GM18870 (cell line): ENCODE measurements around the gene TMEM164.
"Not testable (repeated sequence)": the region's sequence is repeated elsewhere in the genome, so short reads cannot be mapped to it uniquely, and the experiment has no call there.

ENCODE experiments used
- ATAC-seq: cut with Tn5 transposase; IDR thresholded peaks from one replicate; pipeline ENCODE4 v1.9.1; 2021; ENCODE audit warnings: moderate library complexity; ENCODE audit not compliant: unreplicated experiment

Gene TMEM164

GRCh38 chrX:110123331-110123782 lies 120.4 kb downstream of the TMEM164 start:
- ATAC-seq: no peak

- no peak for ATAC-seq
These were observed 122.7 kb downstream of the TMEM164 start for GRCh38 chrX:110125446-110126162.

- ATAC-seq: no peak
These were observed 128.1 kb downstream of the TMEM164 start for GRCh38 chrX:110131031-110131430.

GRCh38 chrX:110132450-110133114 lies 129.7 kb downstream of the TMEM164 start:
- ATAC-seq: no peak

DNA sequence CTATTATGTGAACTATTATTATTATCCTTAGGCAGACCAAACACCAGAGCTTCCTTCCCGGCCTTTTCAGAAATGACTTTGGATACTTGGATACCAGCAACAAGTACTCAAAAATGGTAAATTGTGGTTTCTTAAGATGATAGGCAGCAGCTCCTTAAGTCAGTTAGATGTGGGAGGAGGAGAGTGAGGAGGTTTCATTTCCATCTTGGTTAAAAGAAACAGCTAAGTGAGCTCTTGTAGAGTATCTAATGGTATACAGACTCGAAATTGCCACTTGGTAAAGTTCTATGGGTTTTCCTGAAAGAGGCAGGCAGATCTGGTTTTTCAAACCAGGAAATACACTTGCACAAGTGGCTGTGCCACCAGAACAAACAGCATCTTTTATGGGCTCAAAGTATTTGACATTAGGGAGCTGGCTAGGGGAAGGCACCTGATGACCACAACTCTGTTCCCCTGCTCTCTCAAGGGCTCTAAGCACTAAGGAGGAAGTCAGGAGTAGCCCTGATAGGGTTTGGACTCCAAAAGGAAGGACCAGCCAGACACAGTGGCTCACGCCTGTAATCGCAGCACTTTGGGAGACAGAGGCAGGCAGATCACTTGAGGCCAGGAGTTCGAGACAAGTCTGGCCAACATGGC lies 130.9 kb downstream of the TMEM164 start:
- ATAC-seq: no peak

GRCh38 chrX:110135618-110136017 lies 132.7 kb downstream of the TMEM164 start:
- no peak for ATAC-seq

GRCh38 chrX:110136136-110136535 lies 133.2 kb downstream of the TMEM164 start:
- no peak for ATAC-seq

DNA sequence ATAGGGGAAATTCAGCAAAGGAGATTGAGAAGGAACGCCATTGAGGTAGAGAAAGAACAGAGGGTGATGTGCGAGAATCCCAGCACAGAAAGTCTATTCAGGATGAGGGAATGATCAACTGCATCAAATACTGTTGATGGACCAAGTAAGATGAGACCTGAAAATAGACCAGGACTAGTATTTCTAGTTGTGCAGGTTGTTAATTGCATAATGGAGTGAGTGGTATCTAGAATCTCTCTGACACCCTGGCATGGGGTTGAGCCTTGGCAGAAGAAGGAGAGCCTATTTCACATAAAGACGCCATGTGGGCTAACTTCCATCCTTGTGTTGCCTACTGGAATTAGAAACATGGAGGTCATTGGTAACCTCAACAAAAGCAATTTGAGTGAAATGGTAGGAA lies 135.6 kb downstream of the TMEM164 start:
- ATAC-seq: no peak

DNA sequence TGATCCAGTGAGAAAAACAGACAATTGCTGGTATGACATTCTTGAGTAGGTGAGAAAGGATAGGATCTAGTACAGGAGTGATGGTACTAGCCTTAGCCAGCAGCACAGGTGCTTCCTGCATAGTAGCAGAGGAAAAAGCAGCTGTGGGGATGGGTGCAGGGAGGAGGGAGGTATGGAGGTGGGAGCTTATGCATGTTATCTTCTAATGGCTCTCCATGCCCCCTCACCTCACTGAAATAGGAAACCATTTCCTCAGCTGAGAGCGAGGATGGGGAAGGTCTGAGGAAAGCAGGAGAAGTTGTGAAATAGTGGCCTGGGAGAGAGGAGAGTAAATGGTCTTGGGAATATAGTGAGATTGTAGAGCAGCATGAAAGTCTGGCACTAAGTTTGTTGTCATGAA lies 136.3 kb downstream of the TMEM164 start:
- ATAC-seq: no peak

- ATAC-seq: no peak
These were observed 139.2 kb downstream of the TMEM164 start for GRCh38 chrX:110142096-110142495.

DNA sequence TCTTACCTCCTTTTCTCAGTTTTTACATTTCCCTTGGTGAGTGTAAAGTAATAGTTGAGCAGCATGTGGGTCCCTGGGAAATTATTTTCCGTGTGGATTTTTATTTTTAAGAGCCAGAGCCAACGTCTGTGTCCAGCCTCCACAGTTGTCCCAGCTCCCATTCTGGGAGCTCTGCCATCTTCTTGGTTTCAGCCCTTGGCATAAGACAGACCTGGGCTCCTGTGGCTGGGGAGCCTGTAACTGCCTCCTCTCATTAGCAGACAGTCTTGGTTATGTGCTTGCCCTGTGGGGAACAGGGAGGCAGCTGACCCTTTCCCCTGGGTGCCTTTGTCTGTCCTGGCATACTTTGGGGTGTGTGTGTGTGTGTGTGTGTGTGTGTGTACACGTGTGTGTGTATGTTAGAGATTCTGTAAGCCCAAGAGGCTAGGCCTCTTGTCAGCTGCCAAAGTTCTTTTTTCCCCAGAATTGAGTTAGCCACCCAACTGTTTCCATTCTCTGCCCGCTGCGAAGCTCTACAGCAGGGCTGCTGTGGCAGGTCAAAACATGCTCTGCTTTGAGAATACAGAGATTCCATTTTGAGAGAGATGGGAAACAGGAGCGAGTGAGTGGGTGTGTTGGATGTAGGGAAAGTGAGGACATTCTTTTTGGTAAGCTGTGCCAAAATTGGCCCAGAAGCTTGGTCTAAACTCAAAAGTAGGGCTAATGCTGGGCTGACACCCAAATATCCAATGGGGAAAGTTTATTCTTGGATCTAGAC lies 140.7 kb downstream of the TMEM164 start:
- no peak for ATAC-seq

DNA sequence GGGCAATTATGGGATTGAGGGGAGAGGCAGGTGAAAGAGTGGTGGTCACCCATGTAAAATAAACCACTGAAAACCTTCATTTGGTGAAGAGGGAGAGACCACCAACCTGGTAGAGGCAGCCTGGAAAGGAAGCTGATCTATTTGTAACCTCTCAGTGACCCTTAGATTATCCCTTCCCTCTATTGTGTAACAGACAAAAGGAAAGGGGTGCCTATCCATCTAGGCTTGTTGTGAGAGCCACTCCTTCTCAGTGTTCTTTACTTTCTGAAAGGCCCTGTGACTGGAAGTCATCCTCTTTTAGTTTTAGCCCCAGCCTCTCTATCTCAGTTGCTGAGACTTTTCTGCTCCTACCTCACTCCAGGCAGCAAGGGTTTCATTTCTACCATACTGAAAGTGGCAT lies 142.4 kb downstream of the TMEM164 start:
- no peak for ATAC-seq

- ATAC-seq: no peak
These were observed 142.9 kb downstream of the TMEM164 start for GRCh38 chrX:110145854-110146253.

DNA sequence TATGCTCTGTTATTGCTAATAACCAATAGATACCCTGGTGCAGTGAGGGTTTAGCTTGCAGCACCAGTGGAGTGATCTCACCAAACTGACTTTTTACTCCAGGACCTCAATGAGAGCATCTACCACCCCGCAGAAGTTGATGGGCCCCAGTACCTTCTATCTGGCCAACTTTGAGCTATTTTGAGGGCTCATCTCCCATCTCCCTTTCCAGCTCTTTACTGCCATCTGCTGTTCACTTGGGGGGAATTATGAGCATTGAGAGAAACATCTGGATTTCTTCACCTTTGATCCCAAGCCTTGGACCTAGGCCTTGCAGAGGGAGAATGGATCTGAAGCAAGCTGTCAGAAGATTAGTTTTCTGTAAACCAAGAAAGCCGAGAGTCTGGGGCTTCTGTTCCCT lies 143.6 kb downstream of the TMEM164 start:
- ATAC-seq: no peak

GRCh38 chrX:110153244-110153643 lies 150.3 kb downstream of the TMEM164 start:
- no peak for ATAC-seq

- ATAC-seq: no peak
These were observed 151.0 kb downstream of the TMEM164 start for GRCh38 chrX:110153896-110154295.

DNA sequence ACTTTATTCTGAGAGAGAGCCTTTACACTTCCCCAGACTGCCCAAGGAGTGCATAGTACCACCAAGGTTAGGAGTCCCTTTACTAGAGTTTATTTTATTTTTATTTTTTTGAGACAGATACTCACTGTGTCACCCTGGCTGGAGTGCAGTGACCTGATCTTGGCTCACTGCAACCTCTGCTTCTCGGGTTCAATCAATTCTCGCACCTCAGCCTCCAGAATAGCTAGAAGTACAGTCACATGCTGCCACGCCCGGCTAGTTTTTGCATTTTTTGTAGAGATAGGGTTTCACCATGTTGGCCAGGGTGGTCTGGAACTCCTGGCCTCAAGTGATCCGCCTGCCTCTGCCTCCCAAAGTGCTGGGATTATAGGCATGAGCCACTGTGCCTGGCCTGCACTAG lies 151.4 kb downstream of the TMEM164 start:
- not testable (repeated sequence) for ATAC-seq

- no peak for ATAC-seq
These were observed 152.8 kb downstream of the TMEM164 start for GRCh38 chrX:110155759-110156158.

- ATAC-seq: no peak
These were observed 153.3 kb downstream of the TMEM164 start for GRCh38 chrX:110156167-110156754.

DNA sequence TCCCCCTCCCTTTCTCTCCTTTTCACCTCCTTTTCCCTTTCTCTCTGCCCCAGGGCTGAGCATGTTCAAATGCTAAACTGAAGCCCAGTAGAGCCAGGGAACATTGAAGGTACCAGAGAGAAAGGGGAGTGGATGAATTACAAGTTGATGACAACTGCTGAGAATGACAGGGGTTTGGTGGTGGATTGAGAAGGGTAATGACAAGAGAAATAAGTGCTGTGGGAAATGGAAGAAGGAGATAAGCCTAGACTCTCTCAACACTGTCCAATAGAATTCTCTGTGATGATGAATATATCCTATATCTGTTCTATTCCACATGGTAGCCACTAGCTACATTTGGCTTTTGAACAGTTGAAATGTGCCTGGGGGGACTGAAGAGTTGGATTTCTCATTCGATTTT lies 154.5 kb downstream of the TMEM164 start:
- ATAC-seq: no peak

GRCh38 chrX:110159235-110159634 lies 156.3 kb downstream of the TMEM164 start:
- no peak for ATAC-seq
